ENCODE measurements around the gene TLCD3B. TPM values are rescaled to one million over a fixed set of nuclear protein-coding genes. Genes with fewer than 3 reads are reported as not detected.

The TLCD3B gene
- total RNA-seq, 2 experiments from 2014 or later = 3.5 to 3.6 TPM

GRCh38 chr16:30007378-30007895 is 23.6 kb downstream of the TLCD3B start:
- DNase-seq = no peak
- Mint-ChIP-seq H3K27ac (no peak overlapping the region), H3K9me3 (no peaks in the 10 kb centered on the region), H3K27me3 (peaks cover 18% of the 10 kb centered on the region), H3K4me1 (ENCODE audit: low read depth) (peaks cover 13% of the 10 kb centered on the region), H3K36me3 (ENCODE audit: low read depth) (peaks cover 2% of the 10 kb centered on the region), H3K4me3 (no peak overlapping the region)
- no peak for TF ChIP-seq CTCF (IDR thresholded peaks at IDR 0.05)
- ATAC-seq = no peak
- intact Hi-C loops (cut with micrococcal nuclease) = no loop called here
- ChIA-PET POLR2A (interaction anchor here (0.7 to 1.5 kb wide), 3 partner anchors 11 to 178 kb away, joined by 4 to 6 read pairs (median 4); partner anchors contain the start of genes HIRIP3 and INO80E), CTCF (interaction anchor here (1.1 to 1.2 kb wide), 2 partner anchors 10 to 159 kb away, joined by 3 read pairs; no protein-coding TSS in a partner anchor)

- Mint-ChIP-seq H3K36me3 (ENCODE audit: low read depth) (no peaks in the 10 kb centered on the region), H3K4me1 (ENCODE audit: low read depth) (peaks cover 10% of the 10 kb centered on the region), H3K27ac (no peak overlapping the region), H3K4me3 (no peak overlapping the region), H3K27me3 (peaks cover 14% of the 10 kb centered on the region), H3K9me3 (no peaks in the 10 kb centered on the region)
- ATAC-seq (no peak), DNase-seq (no peak)
- POLR2A ChIA-PET = interaction anchor here (0.7 to 1.5 kb wide), 4 partner anchors 11 to 177 kb away, joined by 3 to 6 read pairs (median 4); partner anchors contain the start of genes HIRIP3 and INO80E
- CTCF ChIA-PET = interaction anchor here (1.0 to 2.7 kb wide), 6 partner anchors 10 to 316 kb away, joined by 3 to 14 read pairs (median 4); partner anchors contain the start of genes HIRIP3 and INO80E
- no peak for TF ChIP-seq CTCF (IDR thresholded peaks at IDR 0.05)
- intact Hi-C loops (cut with micrococcal nuclease) = no loop called here
Observed at GRCh38 chr16:30006659-30007377, 24.3 kb downstream of the TLCD3B start.

- Mint-ChIP-seq H3K27me3 (peaks cover 13% of the 10 kb centered on the region), H3K4me3 (no peak overlapping the region), H3K27ac (no peak overlapping the region), H3K4me1 (ENCODE audit: low read depth) (peaks cover 9% of the 10 kb centered on the region), H3K36me3 (ENCODE audit: low read depth) (peaks cover 2% of the 10 kb centered on the region), H3K9me3 (no peaks in the 10 kb centered on the region)
- ATAC-seq (no peak), DNase-seq (no peak)
- no peak for TF ChIP-seq CTCF (IDR thresholded peaks at IDR 0.05)
- ChIA-PET POLR2A (interaction anchor here (0.8 to 1.5 kb wide), 4 partner anchors 10 to 118 kb away, joined by 3 to 6 read pairs (median 4); partner anchors contain the start of genes HIRIP3 and INO80E), CTCF (interaction anchor here (0.6 to 2.7 kb wide), 13 partner anchors 10 to 315 kb away, joined by 3 to 14 read pairs (median 3); partner anchors contain the start of genes HIRIP3, INO80E, KCTD13 and MVP)
- intact Hi-C loops (cut with micrococcal nuclease) = no loop called here
Observed at GRCh38 chr16:30006095-30006473, 25.0 kb downstream of the TLCD3B start.

DNA sequence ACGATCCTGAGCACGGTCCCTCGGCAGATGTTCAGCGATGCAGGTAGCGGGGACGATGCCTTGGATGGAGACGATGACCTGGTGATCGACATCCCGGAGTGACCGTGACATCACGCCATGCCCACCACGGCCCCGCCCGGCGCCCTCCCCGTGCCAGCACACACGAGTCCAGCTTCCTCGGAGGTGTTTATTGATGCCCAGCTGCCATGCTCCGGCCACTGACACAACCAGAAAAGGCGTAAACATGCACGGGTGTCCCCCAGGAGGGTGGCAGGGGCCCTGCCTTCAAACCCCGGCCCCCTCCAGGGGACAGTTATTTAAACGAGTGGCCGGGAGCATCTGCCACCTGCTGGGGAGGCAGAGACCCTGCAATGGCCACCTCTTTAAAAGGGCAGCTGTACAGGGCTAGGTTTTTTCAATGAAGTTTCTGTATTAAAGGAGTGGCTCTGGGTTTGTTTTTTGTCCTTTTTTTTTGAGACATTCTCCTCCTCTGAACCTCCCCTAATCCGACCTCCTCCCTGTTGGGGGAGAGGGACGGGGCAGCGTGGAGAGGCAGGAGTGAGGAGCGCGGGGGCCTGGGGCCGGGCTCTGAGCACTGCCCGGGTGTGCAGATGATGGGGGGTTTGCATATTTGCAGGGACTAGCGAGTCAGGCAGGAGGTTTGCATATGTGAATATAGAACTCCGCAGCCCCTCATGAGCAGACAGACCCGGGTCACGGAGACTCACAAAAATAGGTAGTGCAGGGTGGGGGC is 25.6 kb downstream of the TLCD3B start:
- H3K36me3 Mint-ChIP-seq (ENCODE audit: low read depth) = peaks cover 2% of the 10 kb centered on the region
- peaks cover 12% of the 10 kb centered on the region for H3K27me3 Mint-ChIP-seq
- TF ChIP-seq CTCF (IDR thresholded peaks at IDR 0.05) = peak; percentile 85
- no peak overlapping the region for H3K27ac Mint-ChIP-seq
- DNase-seq (peak; percentile 42), ATAC-seq (peak; percentile 74)
- intact Hi-C loops (cut with micrococcal nuclease) = no loop called here
- H3K4me1 Mint-ChIP-seq (ENCODE audit: low read depth) = peaks cover 7% of the 10 kb centered on the region
- H3K9me3 Mint-ChIP-seq = no peaks in the 10 kb centered on the region
- no peak overlapping the region for H3K4me3 Mint-ChIP-seq
- CTCF ChIA-PET = interaction anchor here (0.6 to 2.7 kb wide), 11 partner anchors 9 to 314 kb away, joined by 3 to 14 read pairs (median 3); partner anchors contain the start of genes HIRIP3, INO80E, KCTD13 and MVP
- POLR2A ChIA-PET = interaction anchor here (0.8 to 1.5 kb wide), 4 partner anchors 10 to 96 kb away, joined by 3 to 6 read pairs (median 3); partner anchors contain the start of genes HIRIP3, INO80E and KCTD13
